OCI-LY1 (cell line): ENCODE data around the gene COBL.

ENCODE experiments used
- H2AFZ ChIP-seq: fragments of 200-600 bp; sonication (generic), shearing (Covaris generic); 2 replicates; pipeline ENCODE4 v1.6.0; 2014; ENCODE audit warnings: antibody characterized with exemption, mild to moderate bottlenecking, low read length
- H3F3A ChIP-seq: fragments of 200-600 bp; sonication (generic), shearing (Covaris generic); 2 replicates; pipeline ENCODE4 v1.6.0; 2014; ENCODE audit warnings: mild to moderate bottlenecking, antibody characterized with exemption, low read length, moderate library complexity; ENCODE audit not compliant: insufficient read depth
- H3K27ac ChIP-seq: fragments of 200-600 bp; sonication (generic); 2 replicates; pipeline ENCODE4 v1.5.1; 2014; ENCODE audit warnings: low read length, mixed run types, mild to moderate bottlenecking, low read depth; ENCODE audit not compliant: poor library complexity, severe bottlenecking
- H3K27me3 ChIP-seq: fragments of 200-600 bp; sonication (generic); 2 replicates; pipeline ENCODE4 v1.6.0; 2014; ENCODE audit warnings: antibody characterized with exemption, mild to moderate bottlenecking, low read length, moderate library complexity; ENCODE audit not compliant: insufficient read depth
- H3K36me3 ChIP-seq: fragments of 200-600 bp; sonication (generic); 2 replicates; pipeline ENCODE4 v1.6.1; 2014; ENCODE audit warnings: mild to moderate bottlenecking, antibody characterized with exemption, low read length, moderate library complexity, mixed read lengths; ENCODE audit not compliant: insufficient read depth
- H3K4me1 ChIP-seq: fragments of 200-600 bp; sonication (generic); 2 replicates; pipeline ENCODE4 v1.5.1; 2014; ENCODE audit warnings: mild to moderate bottlenecking, low read length, moderate library complexity; ENCODE audit not compliant: insufficient read depth, severe bottlenecking
- H3K4me2 ChIP-seq: fragments of 200-600 bp; sonication (generic), shearing (Covaris generic); 2 replicates; pipeline ENCODE4 v1.6.1; 2014; ENCODE audit warnings: low read length
- H3K4me3 ChIP-seq: fragments of 200-600 bp; sonication (generic); 2 replicates; pipeline ENCODE4 v1.5.1; 2014; ENCODE audit warnings: low read length, low read depth, mild to moderate bottlenecking, mixed read lengths; ENCODE audit not compliant: poor library complexity, severe bottlenecking
- H3K79me2 ChIP-seq: fragments of 200-600 bp; shearing (Covaris generic); 2 replicates; pipeline ENCODE4 v1.6.1; 2016; ENCODE audit warnings: mixed run types, low read length, mixed read lengths; ENCODE audit not compliant: insufficient read depth
- H3K9ac ChIP-seq: fragments of 200-600 bp; sonication (generic), shearing (Covaris generic); 2 replicates; pipeline ENCODE4 v1.6.1; 2014; ENCODE audit warnings: mild to moderate bottlenecking, low read length, mixed read lengths
- H3K9me2 ChIP-seq: fragments of 200-600 bp; sonication (generic), shearing (Covaris generic); 2 replicates; pipeline ENCODE4 v1.6.1; 2014; ENCODE audit warnings: low read depth, mild to moderate bottlenecking, low read length, mixed read lengths
- H3K9me3 ChIP-seq: fragments of 200-600 bp; shearing (Covaris generic); 2 replicates; pipeline ENCODE4 v1.6.1; 2014; ENCODE audit warnings: low read length, mixed read lengths
- H4K20me1 ChIP-seq: fragments of 200-600 bp; sonication (generic), shearing (Covaris generic); 2 replicates; pipeline ENCODE4 v1.6.0; 2016; ENCODE audit warnings: mild to moderate bottlenecking, low read length; ENCODE audit not compliant: insufficient read depth
- EZH2 ChIP-seq: fragments of 200-600 bp; sonication (generic), shearing (Covaris generic); IDR thresholded peaks from 2 replicates; pipeline ENCODE4 v1.8.0; 2017; ENCODE audit warnings: borderline replicate concordance, mixed run types, mild to moderate bottlenecking, antibody characterized with exemption, low read length, moderate library complexity, mixed read lengths
- TF ChIP-seq, protein P1 (sequence below): fragments of 200-600 bp; sonication (generic), shearing (Covaris generic); IDR thresholded peaks from 2 replicates; pipeline ENCODE4 v1.5.1; 2017; ENCODE audit warnings: mild to moderate bottlenecking, antibody characterized with exemption, low read length, moderate library complexity, mixed read lengths

The COBL gene

DNA sequence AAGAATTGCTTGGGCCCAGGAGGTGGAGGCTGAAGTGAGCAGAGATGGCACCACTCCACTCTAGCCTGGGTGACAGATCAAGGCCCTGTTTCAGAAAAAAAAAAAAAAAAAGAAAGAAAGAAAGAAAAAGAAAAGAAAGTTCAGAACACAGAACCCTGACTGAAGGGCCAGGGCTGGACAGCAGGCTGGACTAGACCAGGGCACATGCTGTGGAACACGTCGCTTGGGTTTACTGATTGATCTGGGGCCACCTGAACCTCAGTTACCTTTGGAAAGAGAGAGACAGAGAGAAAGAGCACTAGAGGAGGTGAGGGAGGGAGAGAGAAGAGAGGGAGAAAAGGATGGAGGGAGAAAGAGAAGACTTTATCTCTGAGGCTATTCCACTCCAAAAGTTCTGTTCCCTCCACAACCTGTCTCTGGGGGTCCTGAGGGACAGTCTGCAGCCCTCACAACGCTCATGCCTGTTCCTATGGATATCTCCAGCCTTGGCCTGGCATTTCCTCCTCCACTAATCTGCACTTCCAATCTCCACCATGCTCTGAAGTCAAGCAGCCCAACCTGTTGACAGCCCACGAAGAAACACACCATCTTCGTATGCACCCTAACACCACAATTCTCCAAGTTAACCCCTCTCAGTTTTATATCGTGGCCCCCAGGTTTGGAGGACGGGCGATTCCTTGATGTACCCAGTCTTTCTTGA is 81.8 kb downstream of the COBL start:
- H2AFZ ChIP-seq: no peak overlapping the region
- no peak for TF ChIP-seq EZH2
- TF ChIP-seq, protein P1, sequence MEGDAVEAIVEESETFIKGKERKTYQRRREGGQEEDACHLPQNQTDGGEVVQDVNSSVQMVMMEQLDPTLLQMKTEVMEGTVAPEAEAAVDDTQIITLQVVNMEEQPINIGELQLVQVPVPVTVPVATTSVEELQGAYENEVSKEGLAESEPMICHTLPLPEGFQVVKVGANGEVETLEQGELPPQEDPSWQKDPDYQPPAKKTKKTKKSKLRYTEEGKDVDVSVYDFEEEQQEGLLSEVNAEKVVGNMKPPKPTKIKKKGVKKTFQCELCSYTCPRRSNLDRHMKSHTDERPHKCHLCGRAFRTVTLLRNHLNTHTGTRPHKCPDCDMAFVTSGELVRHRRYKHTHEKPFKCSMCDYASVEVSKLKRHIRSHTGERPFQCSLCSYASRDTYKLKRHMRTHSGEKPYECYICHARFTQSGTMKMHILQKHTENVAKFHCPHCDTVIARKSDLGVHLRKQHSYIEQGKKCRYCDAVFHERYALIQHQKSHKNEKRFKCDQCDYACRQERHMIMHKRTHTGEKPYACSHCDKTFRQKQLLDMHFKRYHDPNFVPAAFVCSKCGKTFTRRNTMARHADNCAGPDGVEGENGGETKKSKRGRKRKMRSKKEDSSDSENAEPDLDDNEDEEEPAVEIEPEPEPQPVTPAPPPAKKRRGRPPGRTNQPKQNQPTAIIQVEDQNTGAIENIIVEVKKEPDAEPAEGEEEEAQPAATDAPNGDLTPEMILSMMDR: no peak
- H3K4me1 ChIP-seq: no peaks in the 10 kb centered on the region
- H4K20me1 ChIP-seq: no peaks in the 10 kb centered on the region
- H3K9me3 ChIP-seq: no peaks in the 10 kb centered on the region
- no peak overlapping the region for H3K9ac ChIP-seq
- H3K9me2 ChIP-seq: no peaks in the 10 kb centered on the region
- H3K79me2 ChIP-seq: no peaks in the 10 kb centered on the region
- no peak overlapping the region for H3K27ac ChIP-seq
- H3K4me3 ChIP-seq: no peak overlapping the region
- H3F3A ChIP-seq: no peaks in the 10 kb centered on the region
- no peaks in the 10 kb centered on the region for H3K36me3 ChIP-seq
- H3K27me3 ChIP-seq: no peaks in the 10 kb centered on the region
- H3K4me2 ChIP-seq: no peak overlapping the region

DNA sequence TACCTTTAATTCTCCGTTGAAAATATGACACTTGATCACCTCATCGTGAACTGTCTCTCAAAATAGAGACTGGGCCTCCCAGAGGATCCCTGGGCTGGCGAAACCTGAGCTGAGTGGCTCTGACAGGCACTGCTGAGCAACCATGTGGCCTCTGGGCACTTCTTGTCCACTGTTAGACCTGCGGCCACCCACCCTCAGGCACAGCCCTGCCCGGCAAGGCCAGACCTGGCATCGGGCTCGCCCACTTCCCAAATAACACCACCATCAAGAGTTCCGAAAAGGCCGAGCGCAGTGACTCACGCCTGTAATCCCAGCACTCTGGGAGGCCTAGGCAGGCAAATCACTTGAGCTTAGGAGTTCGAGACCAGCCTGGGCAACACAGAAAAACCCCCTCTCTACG is 82.5 kb downstream of the COBL start:
- no peaks in the 10 kb centered on the region for H4K20me1 ChIP-seq
- H3K9ac ChIP-seq: no peak overlapping the region
- no peaks in the 10 kb centered on the region for H3K9me3 ChIP-seq
- no peaks in the 10 kb centered on the region for H3K36me3 ChIP-seq
- no peaks in the 10 kb centered on the region for H3K79me2 ChIP-seq
- no peaks in the 10 kb centered on the region for H3K27me3 ChIP-seq
- no peak for TF ChIP-seq EZH2
- TF ChIP-seq, protein P1: no peak
- H3K4me1 ChIP-seq: no peaks in the 10 kb centered on the region
- no peaks in the 10 kb centered on the region for H3K9me2 ChIP-seq
- no peak overlapping the region for H3K27ac ChIP-seq
- no peak overlapping the region for H3K4me2 ChIP-seq
- H3K4me3 ChIP-seq: no peak overlapping the region
- H3F3A ChIP-seq: no peaks in the 10 kb centered on the region
- H2AFZ ChIP-seq: no peak overlapping the region

GRCh38 chr7:51233374-51233773 is 83.2 kb downstream of the COBL start:
- TF ChIP-seq, protein P1: no peak
- Histone ChIP-seq H3K4me3 (no peak overlapping the region), H3K9ac (no peak overlapping the region), H3K9me2 (no peaks in the 10 kb centered on the region), H3K27ac (no peak overlapping the region), H4K20me1 (no peaks in the 10 kb centered on the region), H3K4me1 (no peaks in the 10 kb centered on the region), H3K79me2 (no peaks in the 10 kb centered on the region), H3K36me3 (no peaks in the 10 kb centered on the region), H3K27me3 (no peaks in the 10 kb centered on the region), H2AFZ (no peak overlapping the region), H3F3A (no peaks in the 10 kb centered on the region), H3K4me2 (no peak overlapping the region), H3K9me3 (no peaks in the 10 kb centered on the region)
